HepG2 (cell line): Measurements from ENCODE around the gene TPGS1. TPM values are rescaled to one million over a fixed set of nuclear protein-coding genes. Genes with fewer than 3 reads are reported as not detected.

ENCODE experiments used
- ATAC-seq: fragments of 200-7000 bp; cut with Tn5 transposase; 3 replicates; pipeline ENCODE4 v1.9.1; 2020; ENCODE audit warnings: mild to moderate bottlenecking, moderate library complexity
- BruUV-seq: library from RNA; stranded (reverse); fragments of 400-500 nt; replicated peaks from 2 replicates; lab custom pipeline; 2021; lab: Mats Ljungman, UMichigan
- CTCF ChIA-PET: fragments of 300-600 bp; formaldehyde crosslinking; extraction: SDS; loops from one replicate; lab custom pipeline; 2021; ENCODE audit warnings: low total read pairs, inconsistent platforms, low intra/inter-chr PET ratio; lab: Yijun Ruan, JAX
- POLR2A ChIA-PET: fragments of 350-600 bp; sonication (Branson Sonifier 250); formaldehyde crosslinking; loops from one replicate; lab custom pipeline; 2020; ENCODE audit warnings: antibody characterized with exemption, inconsistent platforms; lab: Yijun Ruan, JAX
- DNase-seq: peaks from one replicate; pipeline ENCODE4 v3.0.0-alpha.2; 2015; ENCODE audit warnings: low spot score
- FAIRE-seq: peaks from 3 replicates; lab custom pipeline; 2011; peaks lifted over from hg19 to GRCh38; lab: Jason Lieb, UNC
- H2AFZ ChIP-seq: one replicate; pipeline ENCODE4 v1.6.1; 2011; ENCODE audit warnings: low read length, inconsistent platforms
- H3K27ac ChIP-seq: fragments of 300-600 bp; 3 replicates; pipeline ENCODE4 v1.8.0; 2011; ENCODE audit warnings: mixed run types, mild to moderate bottlenecking, mixed read lengths, low read length, inconsistent platforms; ENCODE audit not compliant: insufficient read depth; ENCODE audit errors: extremely low read length
- H3K27me3 ChIP-seq, 2 experiments: fragments of 200-600 bp in 1 of 2; 2 replicates in 1 of 2; 3 replicates in 1 of 2; pipeline versions ENCODE4 v1.6.0 to v1.8.0; 2011; ENCODE audit warnings: low read length in 2 of 2, mild to moderate bottlenecking in 2 of 2, moderate library complexity in 2 of 2, inconsistent platforms in 1 of 2; ENCODE audit not compliant: insufficient read depth in 2 of 2, control insufficient read depth in 1 of 2
- H3K36me3 ChIP-seq, 2 experiments: fragments of 200-600 bp in 1 of 2; replicated peaks in 1 of 2; 2 replicates in 1 of 2; 3 replicates in 1 of 2; pipeline versions ENCODE4 v1.5.1 to v1.8.0; 2011; ENCODE audit warnings: low read length in 2 of 2, inconsistent platforms in 1 of 2; ENCODE audit not compliant: insufficient read depth in 2 of 2, control insufficient read depth in 1 of 2
- H3K4me1 ChIP-seq: 2 replicates; pipeline ENCODE4 v1.5.1; 2012; ENCODE audit warnings: low read length, inconsistent platforms; ENCODE audit not compliant: insufficient read depth
- H3K4me2 ChIP-seq: 2 replicates; pipeline ENCODE4 v1.6.0; 2011; ENCODE audit warnings: low read depth, low read length, inconsistent platforms
- H3K4me3 ChIP-seq, 3 experiments: fragments of 200-600 bp in 1 of 3; sonication (generic), shearing (Covaris generic) in 1 of 3; replicated peaks in 1 of 3; 2 replicates each; pipeline ENCODE4 v1.5.1; 2011 to 2016; ENCODE audit warnings: low read length in 3 of 3, inconsistent platforms in 2 of 3, low read depth in 2 of 3, mild to moderate bottlenecking in 2 of 3, control low read depth in 1 of 3, mixed read lengths in 1 of 3; ENCODE audit not compliant: insufficient read depth in 1 of 3
- H3K79me2 ChIP-seq: one replicate; pipeline ENCODE4 v1.6.1; 2011; ENCODE audit warnings: low read length, inconsistent platforms; ENCODE audit not compliant: insufficient read depth
- H3K9ac ChIP-seq: 2 replicates; pipeline ENCODE4 v1.6.0; 2011; ENCODE audit warnings: mild to moderate bottlenecking, low read depth, low read length, inconsistent platforms; ENCODE audit not compliant: insufficient read depth
- H3K9me3 ChIP-seq: 2 replicates; pipeline ENCODE4 v1.5.1; 2012; ENCODE audit warnings: mild to moderate bottlenecking, low read length
- H4K20me1 ChIP-seq: 2 replicates; pipeline ENCODE4 v1.6.0; 2011; ENCODE audit warnings: inconsistent platforms, mild to moderate bottlenecking, low read length, moderate library complexity; ENCODE audit not compliant: insufficient read depth
- CERS6 ChIP-seq: sonication (generic); formaldehyde crosslinking; IDR thresholded peaks from 2 replicates; pipeline ENCODE4 v1.5.0; 2020; ENCODE audit warnings: missing genetic modification reagents
- ELF3 ChIP-seq: IDR thresholded peaks from 2 replicates; pipeline ENCODE4 v1.6.1; 2016; ENCODE audit warnings: missing genetic modification reagents, missing compliant biosample characterization
- MAZ ChIP-seq, 2 experiments: sonication (generic) in 1 of 2; formaldehyde crosslinking in 1 of 2; IDR thresholded peaks; 2 replicates each; pipeline versions ENCODE4 v1.5.0 to v1.6.1; 2012 to 2020; ENCODE audit warnings: low read depth in 2 of 2, mild to moderate bottlenecking in 2 of 2, borderline replicate concordance in 1 of 2, improper control_type of control experiment in 1 of 2, low read length in 1 of 2, missing genetic modification reagents in 1 of 2, moderate library complexity in 1 of 2
- MBD4 ChIP-seq: IDR thresholded peaks from 2 replicates; pipeline ENCODE4 v1.6.1; 2012; ENCODE audit warnings: low read length, inconsistent platforms, borderline replicate concordance
- PHB2 ChIP-seq: fragments of 450-650 bp; IDR thresholded peaks from 2 replicates; pipeline ENCODE4 v1.6.1; 2018; ENCODE audit not compliant: partially characterized antibody
- REXO4 ChIP-seq: sonication (generic); formaldehyde crosslinking; IDR thresholded peaks from 2 replicates; pipeline ENCODE4 v1.8.0; 2022; ENCODE audit warnings: missing genetic modification reagents, mild to moderate bottlenecking, borderline replicate concordance
- ZFP36L1 ChIP-seq: sonication (generic); formaldehyde crosslinking; IDR thresholded peaks from 2 replicates; pipeline ENCODE4 v1.8.0; 2022; ENCODE audit warnings: mild to moderate bottlenecking, missing genetic modification reagents, moderate library complexity
- ZFY ChIP-seq: sonication (generic); formaldehyde crosslinking; IDR thresholded peaks from 2 replicates; pipeline ENCODE4 v1.4.0; 2020; ENCODE audit warnings: missing genetic modification reagents
- ZNF891 ChIP-seq: sonication (generic); formaldehyde crosslinking; IDR thresholded peaks from 2 replicates; pipeline ENCODE4 v1.5.0; 2020; ENCODE audit warnings: mild to moderate bottlenecking, missing genetic modification reagents
- WGBS: methylation state at CpG from one replicate; pipeline ENCODE4 v1.1.6; 2017; ENCODE audit warnings: low lambda C conversion rate; 5-methylcytosine and 5-hydroxymethylcytosine counted together
- in situ Hi-C: cut with HindIII; loops from 2 replicates; pipeline ENCODE4 v1.10.0; 2017; ENCODE audit warnings: low pct_unique_long_range_greater_than_20kb; ENCODE audit not compliant: extremely low pct_ligation_motif_present
- intact Hi-C: fragments of 100-400 bp; cut with micrococcal nuclease; formaldehyde crosslinking; loops from one replicate; pipeline ENCODE4 v1.10.0; 2022; ENCODE audit not compliant: unreplicated experiment
- polyA plus RNA-seq, 8 experiments: library from polyadenylated mRNA; depleted of rRNA in 3 of 8; stranded (reverse) in 7 of 8; unstranded in 1 of 8; fragments of >200 nt; fragmentation: Illumina TruSeq in 4 of 8; extraction: Trizol in 4 of 8; gene quantifications; 2 replicates each; pipeline versions ENCODE4 v1.2.1 to v1.2.3, GENCODE V29; 2011 to 2016; ENCODE audit warnings: low read depth in 4 of 8, missing spikeins in 1 of 8, mixed read lengths in 1 of 8; ENCODE audit not compliant: insufficient read depth in 1 of 8
- total RNA-seq, 5 experiments: library from RNA; depleted of rRNA; stranded (reverse); fragments of >200 nt; fragmentation: Illumina TruSeq; extraction: Trizol; gene quantifications; 2 replicates each; pipeline ENCODE4 v1.2.3, GENCODE V29; 2016; ENCODE audit warnings: low read depth in 1 of 5
- TF ChIP-seq, protein P1 (sequence below): sonication (generic); formaldehyde crosslinking; IDR thresholded peaks from 2 replicates; pipeline ENCODE4 v1.9.0; 2021; ENCODE audit warnings: mild to moderate bottlenecking, missing genetic modification reagents
- TF ChIP-seq, protein P2 (sequence below): fragments of 450-650 bp; IDR thresholded peaks from 2 replicates; pipeline ENCODE4 v1.6.1; 2016
- TF ChIP-seq, protein P3 (sequence below): IDR thresholded peaks from 2 replicates; pipeline ENCODE4 v1.6.1; 2012; ENCODE audit warnings: inconsistent platforms

Gene TPGS1
- total and polyA plus RNA-seq, 2 of the 13 experiments (the other 11 are each of a cell fraction or from before 2014, with no cell fraction given): 1.1 to 6.2 TPM

GRCh38 chr19:566403-566802, 59.1 kb downstream of the TPGS1 start:
- H3K4me2 ChIP-seq: peak overlapping the region; percentile 36
- H3K9ac ChIP-seq: no peak overlapping the region
- H3K27me3 ChIP-seq: no peaks in the 10 kb centered on the region
- H4K20me1 ChIP-seq: no peaks in the 10 kb centered on the region
- H3K9me3 ChIP-seq: no peaks in the 10 kb centered on the region
- DNase-seq (peak; percentile 81), ATAC-seq (peak; percentile 40; the same call in 1 of the 3 replicates), FAIRE-seq (peak; percentile 69)
- peaks cover 3% of the 10 kb centered on the region for H3K79me2 ChIP-seq
- in situ Hi-C loops: no loop called here
- H3K4me1 ChIP-seq: peaks cover 27% of the 10 kb centered on the region
- CTCF ChIA-PET: no interaction called here
- no peak overlapping the region for H2AFZ ChIP-seq
- WGBS: 52% methylated on average over 19 of the region's 19 CpGs
- intact Hi-C loops: loop anchor here (1.0 kb wide), 1 partner anchor 10 kb away; no protein-coding TSS in a partner anchor
- no TSS peak for BruUV-seq
- H3K36me3 ChIP-seq: no peaks in the 10 kb centered on the region
- H3K4me3 ChIP-seq: peak overlapping the region in 1 of 3 experiments; percentile 5; a peak in 1 of 6 replicates
- POLR2A ChIA-PET: interaction anchor here (0.8 to 1.6 kb wide), 4 partner anchors 8 to 67 kb away, joined by 3 to 16 read pairs (median 4); partner anchors contain the start of gene POLRMT
- peak overlapping the region; percentile 53 for H3K27ac ChIP-seq
- no peak for TF ChIP-seq PHB2
- no peak for TF ChIP-seq ZFP36L1 (CRISPR knock-in tag)
- TF ChIP-seq, protein P1, sequence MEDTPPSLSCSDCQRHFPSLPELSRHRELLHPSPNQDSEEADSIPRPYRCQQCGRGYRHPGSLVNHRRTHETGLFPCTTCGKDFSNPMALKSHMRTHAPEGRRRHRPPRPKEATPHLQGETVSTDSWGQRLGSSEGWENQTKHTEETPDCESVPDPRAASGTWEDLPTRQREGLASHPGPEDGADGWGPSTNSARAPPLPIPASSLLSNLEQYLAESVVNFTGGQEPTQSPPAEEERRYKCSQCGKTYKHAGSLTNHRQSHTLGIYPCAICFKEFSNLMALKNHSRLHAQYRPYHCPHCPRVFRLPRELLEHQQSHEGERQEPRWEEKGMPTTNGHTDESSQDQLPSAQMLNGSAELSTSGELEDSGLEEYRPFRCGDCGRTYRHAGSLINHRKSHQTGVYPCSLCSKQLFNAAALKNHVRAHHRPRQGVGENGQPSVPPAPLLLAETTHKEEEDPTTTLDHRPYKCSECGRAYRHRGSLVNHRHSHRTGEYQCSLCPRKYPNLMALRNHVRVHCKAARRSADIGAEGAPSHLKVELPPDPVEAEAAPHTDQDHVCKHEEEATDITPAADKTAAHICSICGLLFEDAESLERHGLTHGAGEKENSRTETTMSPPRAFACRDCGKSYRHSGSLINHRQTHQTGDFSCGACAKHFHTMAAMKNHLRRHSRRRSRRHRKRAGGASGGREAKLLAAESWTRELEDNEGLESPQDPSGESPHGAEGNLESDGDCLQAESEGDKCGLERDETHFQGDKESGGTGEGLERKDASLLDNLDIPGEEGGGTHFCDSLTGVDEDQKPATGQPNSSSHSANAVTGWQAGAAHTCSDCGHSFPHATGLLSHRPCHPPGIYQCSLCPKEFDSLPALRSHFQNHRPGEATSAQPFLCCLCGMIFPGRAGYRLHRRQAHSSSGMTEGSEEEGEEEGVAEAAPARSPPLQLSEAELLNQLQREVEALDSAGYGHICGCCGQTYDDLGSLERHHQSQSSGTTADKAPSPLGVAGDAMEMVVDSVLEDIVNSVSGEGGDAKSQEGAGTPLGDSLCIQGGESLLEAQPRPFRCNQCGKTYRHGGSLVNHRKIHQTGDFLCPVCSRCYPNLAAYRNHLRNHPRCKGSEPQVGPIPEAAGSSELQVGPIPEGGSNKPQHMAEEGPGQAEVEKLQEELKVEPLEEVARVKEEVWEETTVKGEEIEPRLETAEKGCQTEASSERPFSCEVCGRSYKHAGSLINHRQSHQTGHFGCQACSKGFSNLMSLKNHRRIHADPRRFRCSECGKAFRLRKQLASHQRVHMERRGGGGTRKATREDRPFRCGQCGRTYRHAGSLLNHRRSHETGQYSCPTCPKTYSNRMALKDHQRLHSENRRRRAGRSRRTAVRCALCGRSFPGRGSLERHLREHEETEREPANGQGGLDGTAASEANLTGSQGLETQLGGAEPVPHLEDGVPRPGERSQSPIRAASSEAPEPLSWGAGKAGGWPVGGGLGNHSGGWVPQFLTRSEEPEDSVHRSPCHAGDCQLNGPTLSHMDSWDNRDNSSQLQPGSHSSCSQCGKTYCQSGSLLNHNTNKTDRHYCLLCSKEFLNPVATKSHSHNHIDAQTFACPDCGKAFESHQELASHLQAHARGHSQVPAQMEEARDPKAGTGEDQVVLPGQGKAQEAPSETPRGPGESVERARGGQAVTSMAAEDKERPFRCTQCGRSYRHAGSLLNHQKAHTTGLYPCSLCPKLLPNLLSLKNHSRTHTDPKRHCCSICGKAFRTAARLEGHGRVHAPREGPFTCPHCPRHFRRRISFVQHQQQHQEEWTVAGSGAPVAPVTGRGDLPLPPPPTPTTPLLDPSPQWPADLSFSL (CRISPR knock-in tag): no peak
- 0 out of 2 replicates have a peak, but pooled peaks have one; percentile 43 for TF ChIP-seq ELF3 (CRISPR knock-in tag)
- no peak for TF ChIP-seq ZFY (CRISPR knock-in tag)
- TF ChIP-seq ZNF891 (CRISPR knock-in tag): no peak
- no peak for TF ChIP-seq REXO4 (CRISPR knock-in tag)
- TF ChIP-seq CERS6 (CRISPR knock-in tag): no peak
- TF ChIP-seq, protein P2, sequence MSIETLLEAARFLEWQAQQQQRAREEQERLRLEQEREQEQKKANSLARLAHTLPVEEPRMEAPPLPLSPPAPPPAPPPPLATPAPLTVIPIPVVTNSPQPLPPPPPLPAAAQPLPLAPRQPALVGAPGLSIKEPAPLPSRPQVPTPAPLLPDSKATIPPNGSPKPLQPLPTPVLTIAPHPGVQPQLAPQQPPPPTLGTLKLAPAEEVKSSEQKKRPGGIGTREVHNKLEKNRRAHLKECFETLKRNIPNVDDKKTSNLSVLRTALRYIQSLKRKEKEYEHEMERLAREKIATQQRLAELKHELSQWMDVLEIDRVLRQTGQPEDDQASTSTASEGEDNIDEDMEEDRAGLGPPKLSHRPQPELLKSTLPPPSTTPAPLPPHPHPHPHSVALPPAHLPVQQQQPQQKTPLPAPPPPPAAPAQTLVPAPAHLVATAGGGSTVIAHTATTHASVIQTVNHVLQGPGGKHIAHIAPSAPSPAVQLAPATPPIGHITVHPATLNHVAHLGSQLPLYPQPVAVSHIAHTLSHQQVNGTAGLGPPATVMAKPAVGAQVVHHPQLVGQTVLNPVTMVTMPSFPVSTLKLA: no peak
- TF ChIP-seq, protein P3, sequence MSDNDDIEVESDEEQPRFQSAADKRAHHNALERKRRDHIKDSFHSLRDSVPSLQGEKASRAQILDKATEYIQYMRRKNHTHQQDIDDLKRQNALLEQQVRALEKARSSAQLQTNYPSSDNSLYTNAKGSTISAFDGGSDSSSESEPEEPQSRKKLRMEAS: peak; percentile 43
- no peak for TF ChIP-seq MBD4
- no peak for TF ChIP-seq MAZ (IDR thresholded peaks at IDR 0.05; ENCODE audit: borderline replicate concordance, low read depth, low read length)
- TF ChIP-seq MAZ (CRISPR knock-in tag; IDR thresholded peaks at IDR 0.05; ENCODE audit: low read depth): no peak
